Mesenchymal stem cell (in vitro differentiated cells and primary cell): ENCODE measurements around the gene ELK4.

Source experiments
- DNase-seq: peaks from one replicate; pipeline ENCODE4 v3.0.0-alpha.2; 2013
- H2AFZ ChIP-seq: one replicate; pipeline ENCODE4 v1.6.1; 2013; ENCODE audit warnings: low read depth, mild to moderate bottlenecking, control low read depth, inconsistent platforms, low read length, moderate library complexity
- H2AK5ac ChIP-seq: 2 replicates; pipeline ENCODE4 v1.6.1; 2013; ENCODE audit warnings: low read length, moderate library complexity, mild to moderate bottlenecking, inconsistent platforms; ENCODE audit not compliant: severe bottlenecking
- H2BK120ac ChIP-seq: one replicate; pipeline ENCODE4 v1.6.1; 2013; ENCODE audit warnings: low read depth, mild to moderate bottlenecking, inconsistent platforms, low read length, moderate library complexity
- H2BK12ac ChIP-seq, 2 experiments: one replicate each; pipeline ENCODE4 v1.6.1; 2013; ENCODE audit warnings: inconsistent platforms in 2 of 2, low read length in 2 of 2, mild to moderate bottlenecking in 2 of 2, moderate library complexity in 2 of 2, control low read depth in 1 of 2
- H2BK15ac ChIP-seq: one replicate; pipeline ENCODE4 v1.6.1; 2013; ENCODE audit warnings: mild to moderate bottlenecking, low read depth, inconsistent platforms; ENCODE audit not compliant: poor library complexity, severe bottlenecking
- H2BK5ac ChIP-seq: 2 replicates; pipeline ENCODE4 v1.6.1; 2013; ENCODE audit warnings: low read depth, mild to moderate bottlenecking, low read length, control low read depth, inconsistent platforms; ENCODE audit not compliant: poor library complexity, severe bottlenecking
- H3K14ac ChIP-seq, 2 experiments: one replicate each; pipeline ENCODE4 v1.6.1; 2013; ENCODE audit warnings: inconsistent platforms in 2 of 2, low read length in 2 of 2, control low read depth in 1 of 2, mild to moderate bottlenecking in 1 of 2, moderate library complexity in 1 of 2
- H3K18ac ChIP-seq, 2 experiments: one replicate each; pipeline ENCODE4 v1.6.1; 2013; ENCODE audit warnings: inconsistent platforms in 2 of 2, low read length in 2 of 2, control low read depth in 1 of 2, low read depth in 1 of 2, mild to moderate bottlenecking in 1 of 2
- H3K23ac ChIP-seq, 2 experiments: one replicate each; pipeline ENCODE4 v1.6.1; 2013; ENCODE audit warnings: inconsistent platforms in 2 of 2, low read length in 2 of 2, mild to moderate bottlenecking in 2 of 2, moderate library complexity in 2 of 2, control low read depth in 1 of 2
- H3K27ac ChIP-seq: 2 replicates; pipeline ENCODE4 v1.5.1; 2013; ENCODE audit warnings: mild to moderate bottlenecking, moderate library complexity, low read length, control low read depth, inconsistent platforms; ENCODE audit not compliant: poor library complexity, severe bottlenecking
- H3K27me3 ChIP-seq, 2 experiments: 2 replicates each; pipeline versions ENCODE4 v1.6.1 to v1.7.0; 2013; ENCODE audit warnings: low read length in 2 of 2, mild to moderate bottlenecking in 2 of 2, moderate library complexity in 2 of 2, control low read depth in 1 of 2, inconsistent platforms in 1 of 2; ENCODE audit not compliant: control insufficient read depth in 1 of 2, insufficient read depth in 1 of 2
- H3K36me3 ChIP-seq, 2 experiments: 2 replicates each; pipeline versions ENCODE4 v1.6.1 to v1.7.0; 2013; ENCODE audit warnings: low read length in 2 of 2, control low read depth in 1 of 2, inconsistent platforms in 1 of 2, low read depth in 1 of 2, mild to moderate bottlenecking in 1 of 2; ENCODE audit not compliant: insufficient read depth in 2 of 2, control insufficient read depth in 1 of 2
- H3K4ac ChIP-seq, 2 experiments: one replicate each; pipeline ENCODE4 v1.6.1; 2013; ENCODE audit warnings: inconsistent platforms in 2 of 2, low read length in 2 of 2, mild to moderate bottlenecking in 2 of 2, moderate library complexity in 2 of 2, control low read depth in 1 of 2, low read depth in 1 of 2
- H3K4me1 ChIP-seq: 2 replicates; pipeline ENCODE4 v1.6.1; 2013; ENCODE audit warnings: low read depth, low read length, control low read depth; ENCODE audit not compliant: control insufficient read depth, insufficient read depth
- H3K4me2 ChIP-seq: 2 replicates; pipeline ENCODE4 v1.6.1; 2013; ENCODE audit warnings: low read length, mild to moderate bottlenecking, inconsistent platforms; ENCODE audit not compliant: poor library complexity, severe bottlenecking
- H3K4me3 ChIP-seq, 2 experiments: 2 replicates each; pipeline versions ENCODE4 v1.5.1 to v1.7.0; 2013; ENCODE audit warnings: low read length in 2 of 2, mild to moderate bottlenecking in 2 of 2, control low read depth in 1 of 2, low read depth in 1 of 2; ENCODE audit not compliant: insufficient read depth in 1 of 2
- H3K79me1 ChIP-seq: replicated peaks from 2 replicates; pipeline ENCODE4 v1.6.1; 2013; ENCODE audit warnings: mild to moderate bottlenecking, control low read depth, low read length, inconsistent platforms; ENCODE audit not compliant: poor library complexity, severe bottlenecking
- H3K9ac ChIP-seq: 2 replicates; pipeline ENCODE4 v1.7.0; 2013; ENCODE audit warnings: mild to moderate bottlenecking, low read length, moderate library complexity
- H3K9me3 ChIP-seq: 2 replicates; pipeline ENCODE4 v1.7.0; 2013; ENCODE audit warnings: mild to moderate bottlenecking, low read length; ENCODE audit not compliant: control insufficient read depth
- H4K8ac ChIP-seq: one replicate; pipeline ENCODE4 v1.6.1; 2013; ENCODE audit warnings: inconsistent platforms, mild to moderate bottlenecking, low read length, moderate library complexity
- H4K91ac ChIP-seq: one replicate; pipeline ENCODE4 v1.6.1; 2013; ENCODE audit warnings: mild to moderate bottlenecking, low read length, inconsistent platforms
- WGBS: methylation state at CpG from one replicate; pipeline ENCODE4 v1.1.7; 2013; ENCODE audit warnings: mixed read lengths; 5-methylcytosine and 5-hydroxymethylcytosine counted together

Gene ELK4

DNA sequence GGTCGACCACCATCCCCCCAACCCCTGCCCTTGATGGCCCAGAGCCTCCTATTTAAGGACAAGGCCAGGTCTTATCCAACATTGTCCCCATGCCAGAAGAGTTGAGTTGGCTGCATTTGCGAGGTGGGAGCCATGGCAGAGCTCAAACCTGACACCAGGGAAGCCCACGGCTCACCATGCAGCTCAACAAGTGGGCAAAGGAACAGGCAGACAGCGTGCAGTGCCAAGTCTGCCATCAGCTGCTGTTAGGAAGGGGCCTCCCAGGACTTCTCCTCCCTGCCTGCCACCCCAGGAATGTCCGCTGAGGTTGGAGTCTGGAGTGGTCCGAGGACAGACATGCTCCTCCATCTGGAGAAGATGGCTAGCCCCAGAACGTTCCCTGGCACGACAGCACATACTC, 28.6 kb upstream of the ELK4 start:
- H2BK15ac ChIP-seq, result no peak overlapping the region
- no peak overlapping the region for H3K18ac ChIP-seq
- H2BK120ac ChIP-seq, result no peak overlapping the region
- H3K4me2 ChIP-seq, result no peak overlapping the region
- peaks cover 13% of the 10 kb centered on the region for H3K79me1 ChIP-seq
- no peak overlapping the region for H2AK5ac ChIP-seq
- H3K14ac ChIP-seq, result no peak overlapping the region
- whole genome bisulfite sequencing, result 91% methylated on average over 6 of the region's 8 CpGs
- no peak for DNase-seq
- H2AFZ ChIP-seq, result no peak overlapping the region
- H4K91ac ChIP-seq, result no peak overlapping the region
- no peak overlapping the region for H3K9ac ChIP-seq
- peaks cover 0 to 42% of the 10 kb centered on the region in 2 experiments for H3K36me3 ChIP-seq
- no peaks in the 10 kb centered on the region for H3K9me3 ChIP-seq
- no peak overlapping the region for H4K8ac ChIP-seq
- H3K4me1 ChIP-seq, result peaks cover 15% of the 10 kb centered on the region
- no peak overlapping the region for H3K27ac ChIP-seq
- peaks cover 0 to 23% of the 10 kb centered on the region in 2 experiments for H3K27me3 ChIP-seq
- H2BK12ac ChIP-seq, result no peak overlapping the region
- H3K4me3 ChIP-seq, result no peak overlapping the region
- H3K4ac ChIP-seq, result no peak overlapping the region
- H2BK5ac ChIP-seq, result no peak overlapping the region
- no peak overlapping the region for H3K23ac ChIP-seq

DNA sequence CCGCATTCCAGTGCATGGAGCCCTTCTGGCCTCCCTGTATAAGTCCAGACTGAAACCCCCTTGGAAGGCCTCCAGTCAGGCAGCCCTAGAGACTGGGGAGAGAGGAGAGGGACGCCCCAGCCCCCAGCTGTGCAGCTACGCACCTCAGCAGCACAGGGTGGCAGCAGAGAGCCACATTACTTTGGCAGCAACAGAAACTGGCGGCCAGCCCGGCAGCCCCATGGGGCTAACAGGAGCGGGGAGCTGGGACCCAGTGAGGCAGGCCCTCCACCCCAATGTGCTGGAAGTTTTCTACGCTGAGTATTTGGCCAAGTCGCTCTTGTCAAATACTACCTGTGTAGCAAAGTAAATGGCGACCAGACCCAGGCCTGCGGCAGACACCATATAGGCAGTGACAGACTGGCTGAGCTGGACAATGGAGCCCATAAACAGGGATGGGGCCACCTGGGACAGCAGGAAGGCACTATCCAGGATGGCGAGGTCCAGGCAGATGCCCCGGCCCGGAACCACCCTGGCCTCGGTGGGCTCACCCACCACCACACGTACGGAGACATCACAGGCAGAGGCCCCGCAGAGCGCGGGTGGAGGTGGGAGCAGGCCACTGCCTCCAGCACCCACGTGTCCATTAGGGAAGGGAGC, 27.3 kb upstream of the ELK4 start:
- Histone ChIP-seq H3K9me3 (no peaks in the 10 kb centered on the region), H3K4ac (peak overlapping the region in 1 of 2 experiments; percentile 20), H3K14ac (no peak overlapping the region), H3K27ac (no peak overlapping the region), H2BK15ac (no peak overlapping the region), H4K8ac (no peak overlapping the region), H3K9ac (no peak overlapping the region), H2BK5ac (no peak overlapping the region), H3K27me3 (peaks cover 0 to 22% of the 10 kb centered on the region in 2 experiments), H3K4me3 (no peak overlapping the region), H3K4me1 (peaks cover 3% of the 10 kb centered on the region), H2AK5ac (no peak overlapping the region), H2BK12ac (no peak overlapping the region), H2BK120ac (no peak overlapping the region), H3K18ac (no peak overlapping the region), H3K36me3 (peaks cover 0 to 37% of the 10 kb centered on the region in 2 experiments), H3K4me2 (no peak overlapping the region), H4K91ac (no peak overlapping the region), H3K23ac (no peak overlapping the region), H2AFZ (no peak overlapping the region), H3K79me1 (peaks cover 7% of the 10 kb centered on the region)
- peak; percentile 72 for DNase-seq
- WGBS, result 59% methylated on average over 20 of the region's 20 CpGs

DNA sequence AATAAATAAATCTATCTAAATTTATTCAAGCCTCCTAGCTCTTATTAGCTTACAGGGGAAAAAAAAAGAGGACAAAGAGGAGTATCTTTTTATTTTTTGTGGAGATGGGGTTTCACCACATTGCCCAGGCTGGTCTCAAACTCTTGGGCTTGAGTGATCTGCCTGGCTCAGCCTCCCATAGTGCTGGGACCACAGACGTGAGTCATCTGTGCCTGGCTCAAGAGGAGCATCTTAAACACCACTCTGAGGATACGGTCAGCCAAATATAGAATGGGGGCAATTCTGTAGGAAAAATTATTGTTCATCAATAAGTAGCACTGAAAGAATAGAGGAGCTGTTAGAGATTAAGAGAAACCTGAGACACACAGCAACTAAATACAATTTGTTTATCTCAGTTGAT, 24.4 kb upstream of the ELK4 start:
- no peak overlapping the region for H4K91ac ChIP-seq
- no peak overlapping the region for H3K23ac ChIP-seq
- no peak overlapping the region for H3K4ac ChIP-seq
- no peak overlapping the region for H4K8ac ChIP-seq
- H3K27me3 ChIP-seq, result peaks cover 0 to 19% of the 10 kb centered on the region in 2 experiments
- no peak overlapping the region for H3K4me3 ChIP-seq
- H3K79me1 ChIP-seq, result peaks cover 6% of the 10 kb centered on the region
- H2BK12ac ChIP-seq, result no peak overlapping the region
- DNase-seq, result peak; percentile 55
- no peak overlapping the region for H2BK15ac ChIP-seq
- no peak overlapping the region for H2AFZ ChIP-seq
- H3K4me2 ChIP-seq, result no peak overlapping the region
- no peak overlapping the region for H2AK5ac ChIP-seq
- peaks cover 3% of the 10 kb centered on the region for H3K4me1 ChIP-seq
- no peak overlapping the region for H3K14ac ChIP-seq
- no peak overlapping the region for H3K9ac ChIP-seq
- WGBS, result 26% methylated on average over 1 of the region's 2 CpGs
- H3K36me3 ChIP-seq, result peaks cover 0 to 14% of the 10 kb centered on the region in 2 experiments
- no peak overlapping the region for H2BK5ac ChIP-seq
- H3K27ac ChIP-seq, result no peak overlapping the region
- no peaks in the 10 kb centered on the region for H3K9me3 ChIP-seq
- no peak overlapping the region for H2BK120ac ChIP-seq
- H3K18ac ChIP-seq, result no peak overlapping the region

- Histone ChIP-seq H3K4me1 (peaks cover 5% of the 10 kb centered on the region), H3K9ac (no peak overlapping the region), H3K27me3 (no peaks in the 10 kb centered on the region), H3K4me2 (no peak overlapping the region), H3K36me3 (peaks cover 0 to 4% of the 10 kb centered on the region in 2 experiments), H3K9me3 (no peaks in the 10 kb centered on the region), H3K14ac (no peak overlapping the region), H3K79me1 (peaks cover 6% of the 10 kb centered on the region), H3K4ac (no peak overlapping the region), H2AK5ac (no peak overlapping the region), H3K23ac (no peak overlapping the region), H3K4me3 (no peak overlapping the region), H2BK120ac (no peak overlapping the region), H4K8ac (no peak overlapping the region), H3K27ac (no peak overlapping the region), H2BK12ac (no peak overlapping the region), H2BK5ac (no peak overlapping the region), H2AFZ (no peak overlapping the region), H4K91ac (no peak overlapping the region), H2BK15ac (no peak overlapping the region), H3K18ac (no peak overlapping the region)
- no peak for DNase-seq
- 88% methylated on average over 8 of the region's 11 CpGs for WGBS
These were observed 21.2 kb upstream of the ELK4 start for GRCh38 chr1:205652984-205653383.
